ENCODE data around the gene RMDN3. TPM values are rescaled to one million over a fixed set of nuclear protein-coding genes. Genes with fewer than 3 reads are reported as not detected.
A peak's percentile ranks its signal among the peaks of the same experiment; 100 is the strongest.

Gene RMDN3
- total and polyA plus RNA-seq, 2 of the 13 experiments (the other 11 are each of a cell fraction or from before 2014, with no cell fraction given), result 16.8 to 19.5 TPM

- TF ChIP-seq ARID5B (CRISPR knock-in tag; IDR thresholded peaks at IDR 0.05), result peak; percentile 45; the same call in 1 of the 2 replicates
- peak; percentile 86 for TF ChIP-seq MAF1 (CRISPR knock-in tag; IDR thresholded peaks at IDR 0.05; ENCODE audit: borderline replicate concordance)
- peak; percentile 63; the same call in 1 of the 2 replicates for TF ChIP-seq ZNF326 (CRISPR knock-in tag; IDR thresholded peaks at IDR 0.05; ENCODE audit: borderline replicate concordance)
- no peak for TF ChIP-seq ATF1 (CRISPR knock-in tag; IDR thresholded peaks at IDR 0.05)
- TF ChIP-seq ZSCAN21 (CRISPR knock-in tag; IDR thresholded peaks at IDR 0.05; ENCODE audit: borderline replicate concordance), result peak; percentile 93
- no peak for TF ChIP-seq IKZF1 (IDR thresholded peaks at IDR 0.05)
- peak; percentile 61; the same call in 1 of the 2 replicates for TF ChIP-seq ZSCAN9 (CRISPR knock-in tag; IDR thresholded peaks at IDR 0.05; ENCODE audit: borderline replicate concordance)
- TF ChIP-seq ZNF558 (CRISPR knock-in tag; IDR thresholded peaks at IDR 0.05; ENCODE audit: borderline replicate concordance), result peak; percentile 52; the same call in 1 of the 2 replicates
- TF ChIP-seq HNRNPH1 (optimal IDR thresholded peaks at IDR 0.05; ENCODE audit: low read depth, low read length), result no peak
- TF ChIP-seq ASH2L (IDR thresholded peaks at IDR 0.05; ENCODE audit: insufficient read length, low read depth, low read length), result peak; percentile 83
- no peak for TF ChIP-seq CHCHD3 (CRISPR knock-in tag; IDR thresholded peaks at IDR 0.05)
- TF ChIP-seq PITX1 (CRISPR knock-in tag; IDR thresholded peaks at IDR 0.05), result peak; percentile 6; the same call in 1 of the 2 replicates
- 0 out of 2 replicates have a peak, but pooled peaks have one; percentile 77 for TF ChIP-seq ZNF235 (CRISPR knock-in tag; IDR thresholded peaks at IDR 0.05; ENCODE audit: borderline replicate concordance)
- TF ChIP-seq GLMP (CRISPR knock-in tag; IDR thresholded peaks at IDR 0.05; ENCODE audit: borderline replicate concordance), result no peak
- TF ChIP-seq HOXD1 (CRISPR knock-in tag; IDR thresholded peaks at IDR 0.05), result no peak
- TF ChIP-seq, protein P1, sequence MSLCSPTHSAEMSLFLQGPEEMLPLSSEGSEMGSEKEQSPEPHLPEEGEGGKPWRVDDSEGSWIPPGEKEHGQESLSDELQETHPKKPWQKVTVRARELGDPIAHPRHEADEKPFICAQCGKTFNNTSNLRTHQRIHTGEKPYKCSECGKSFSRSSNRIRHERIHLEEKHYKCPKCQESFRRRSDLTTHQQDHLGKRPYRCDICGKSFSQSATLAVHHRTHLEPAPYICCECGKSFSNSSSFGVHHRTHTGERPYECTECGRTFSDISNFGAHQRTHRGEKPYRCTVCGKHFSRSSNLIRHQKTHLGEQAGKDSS (CRISPR knock-in tag; IDR thresholded peaks at IDR 0.05; ENCODE audit: borderline replicate concordance, low read depth), result no peak
- TF ChIP-seq ZNF138 (CRISPR knock-in tag; IDR thresholded peaks at IDR 0.05; ENCODE audit: low read depth), result peak; percentile 73
- no peak; the same call in 1 of the 2 replicates for TF ChIP-seq ZNF589 (CRISPR knock-in tag; conservative IDR thresholded peaks at IDR 0.05)
- TF ChIP-seq ZFYVE20 (CRISPR knock-in tag; IDR thresholded peaks at IDR 0.05; ENCODE audit: borderline replicate concordance, low read depth), result no peak
- no peak for TF ChIP-seq ZFP36 (IDR thresholded peaks at IDR 0.05; ENCODE audit: borderline replicate concordance, low read depth, low read length, partially characterized antibody)
- TF ChIP-seq TRIM24 (CRISPR knock-in tag; IDR thresholded peaks at IDR 0.05), result no peak
- TF ChIP-seq NFATC3 (CRISPR knock-in tag; IDR thresholded peaks at IDR 0.05), result 0 out of 2 replicates have a peak, but pooled peaks have one; percentile 15
- TF ChIP-seq SMARCC2 (IDR thresholded peaks at IDR 0.05), result no peak
- no peak for TF ChIP-seq NCOA5 (CRISPR knock-in tag; IDR thresholded peaks at IDR 0.05)
- TF ChIP-seq RFXANK (CRISPR knock-in tag; IDR thresholded peaks at IDR 0.05), result peak; percentile 73; the same call in 1 of the 2 replicates
These were observed 9.0 kb upstream of the RMDN3 start, which contains the start of gene GCHFR (continued) for GRCh38 chr15:40763801-40764628.

Data from HepG2 (cell line).